Stimulated activated naive CD8-positive, alpha-beta T cell treated with anti-CD3 and anti-CD28 coated beads, Interleukin-15, amount 100 ng/mL, for 72 hours (primary cell): ENCODE measurements around the gene DFFB.
A peak's percentile ranks its signal among the peaks of the same experiment; 100 is the strongest.
"Not testable (repeated sequence)": the region's sequence is repeated elsewhere in the genome, so short reads cannot be mapped to it uniquely, and the experiment has no call there.

ENCODE experiments used
- ATAC-seq: fragments of 150-1000 bp; cut with Tn5 transposase; 2 replicates; pipeline ENCODE4 v1.10.0; 2021; ENCODE audit warnings: mild to moderate bottlenecking, moderate library complexity
- DNase-seq, 2 donors: peaks; one replicate each; pipeline ENCODE4 v3.0.0; 2021 to 2022
- H3K27ac Mint-ChIP-seq, 2 donors: one replicate each; pipeline ENCODE4 v1.8.0; 2022; ENCODE audit warnings: mild to moderate bottlenecking in 2 of 2, mixed read lengths in 2 of 2, moderate library complexity in 2 of 2
- H3K27me3 Mint-ChIP-seq: one replicate; pipeline ENCODE4 v1.8.0; 2022; ENCODE audit warnings: mixed read lengths
- H3K4me1 Mint-ChIP-seq: one replicate; pipeline ENCODE4 v1.8.0; 2022; ENCODE audit warnings: mild to moderate bottlenecking, mixed read lengths
- H3K4me3 Mint-ChIP-seq, 2 donors: one replicate each; pipeline ENCODE4 v1.8.0; 2022; ENCODE audit warnings: mild to moderate bottlenecking in 2 of 2, mixed read lengths in 2 of 2, moderate library complexity in 1 of 2
- H3K9me3 Mint-ChIP-seq, 2 donors: one replicate each; pipeline ENCODE4 v1.8.0; 2022; ENCODE audit warnings: mixed read lengths in 2 of 2

DFFB gene

GRCh38 chr1:3856923-3857790 is at the start of gene DFFB, which contains the start of gene CEP104:
DFFB (plus strand) TSS chr1:3857476; CDS start chr1:3857604, 128 bp downstream.
CEP104 (minus strand) TSS chr1:3857211; CDS start chr1:3852407, 4,804 bp downstream.
- peak; percentile 98 for ATAC-seq
- Mint-ChIP-seq H3K4me3 (peak within 1 kb of the TSS; percentile 98 to 100), H3K9me3 (no peaks in the 10 kb centered on the region), H3K27me3 (no peaks in the 10 kb centered on the region), H3K27ac (peak within 1 kb of the TSS; percentile 94 to 98), H3K4me1 (peaks cover 30% of the 10 kb centered on the region)
- DNase-seq: peak; percentile 96 to 98

GRCh38 chr1:3807769-3808168 is 49.5 kb upstream of the DFFB start:
- ATAC-seq: no peak
- H3K9me3 Mint-ChIP-seq: no peaks in the 10 kb centered on the region
- no peak overlapping the region for H3K4me3 Mint-ChIP-seq
- peaks cover 6% of the 10 kb centered on the region for H3K4me1 Mint-ChIP-seq
- DNase-seq: no peak
- no peak overlapping the region for H3K27ac Mint-ChIP-seq
- peaks cover 23% of the 10 kb centered on the region for H3K27me3 Mint-ChIP-seq

GRCh38 chr1:3809680-3810079 is 47.6 kb upstream of the DFFB start:
- Mint-ChIP-seq H3K4me1 (peaks cover 6% of the 10 kb centered on the region), H3K4me3 (no peak overlapping the region), H3K27ac (no peak overlapping the region), H3K9me3 (no peaks in the 10 kb centered on the region), H3K27me3 (peaks cover 12% of the 10 kb centered on the region)
- ATAC-seq (no peak), DNase-seq (no peak)

- not testable (repeated sequence) for H3K9me3 Mint-ChIP-seq, H3K4me1 Mint-ChIP-seq, H3K27ac Mint-ChIP-seq, DNase-seq, ATAC-seq, H3K27me3 Mint-ChIP-seq, H3K4me3 Mint-ChIP-seq
Observed at GRCh38 chr1:3810149-3810761, 47.0 kb upstream of the DFFB start.

GRCh38 chr1:3811595-3811911 is 45.7 kb upstream of the DFFB start:
- DNase-seq: no peak
- no peak for ATAC-seq
- Mint-ChIP-seq H3K9me3 (no peaks in the 10 kb centered on the region), H3K4me1 (peaks cover 6% of the 10 kb centered on the region), H3K4me3 (no peak overlapping the region), H3K27ac (no peak overlapping the region), H3K27me3 (no peaks in the 10 kb centered on the region)

GRCh38 chr1:3814065-3814464 is 43.2 kb upstream of the DFFB start:
- no peaks in the 10 kb centered on the region for H3K27me3 Mint-ChIP-seq
- no peak for ATAC-seq
- H3K9me3 Mint-ChIP-seq: no peaks in the 10 kb centered on the region
- H3K4me1 Mint-ChIP-seq: peaks cover 6% of the 10 kb centered on the region
- peak overlapping the region in 1 of 2 donors; percentile 82 for H3K27ac Mint-ChIP-seq
- no peak for DNase-seq
- no peak overlapping the region for H3K4me3 Mint-ChIP-seq

- Mint-ChIP-seq H3K9me3 (no peaks in the 10 kb centered on the region), H3K4me1 (peaks cover 6% of the 10 kb centered on the region), H3K27ac (no peak overlapping the region), H3K4me3 (no peak overlapping the region), H3K27me3 (no peaks in the 10 kb centered on the region)
- no peak for ATAC-seq
- DNase-seq: no peak
Observed at GRCh38 chr1:3814771-3815561, 42.3 kb upstream of the DFFB start.

DNA sequence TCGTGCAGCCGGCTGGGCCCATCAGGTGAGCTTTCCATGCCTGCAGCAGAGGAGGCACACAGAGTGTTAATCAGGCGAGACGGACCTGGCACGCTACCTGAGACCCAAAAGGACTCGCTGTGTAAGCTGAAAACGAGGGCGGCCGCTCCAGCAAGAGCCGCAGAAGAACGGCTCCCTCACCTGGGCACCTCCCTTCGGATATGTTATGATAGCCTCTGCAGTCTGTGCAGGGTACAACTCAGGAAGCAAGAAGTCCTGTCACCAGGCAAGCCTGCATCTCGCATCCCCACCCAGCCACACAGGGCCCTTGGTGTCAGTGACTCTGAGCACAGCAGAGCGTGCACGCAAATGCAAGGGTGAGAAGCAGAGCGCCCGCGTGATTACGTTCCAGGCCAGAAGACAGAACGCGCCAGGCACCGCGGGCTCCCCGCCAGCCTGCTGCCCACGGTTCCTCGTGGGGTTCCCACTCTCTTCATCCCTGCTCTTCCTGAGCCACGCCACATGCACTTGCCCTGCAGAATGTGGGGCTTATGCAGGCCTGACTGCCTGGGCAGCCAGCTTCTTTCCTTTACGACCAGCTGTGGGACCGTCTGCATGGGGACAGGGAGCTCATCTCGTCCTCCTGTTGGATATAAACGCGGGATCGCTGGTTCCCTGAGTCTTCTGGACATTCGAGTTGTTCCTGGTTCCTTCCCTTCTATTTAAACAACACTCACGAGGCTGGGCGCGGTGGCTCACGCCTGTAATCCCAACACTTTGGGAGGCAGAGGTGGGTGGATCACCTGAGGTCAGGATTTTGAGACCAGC is 40.7 kb upstream of the DFFB start:
- H3K27ac Mint-ChIP-seq: no peak overlapping the region
- peaks cover 2% of the 10 kb centered on the region for H3K4me1 Mint-ChIP-seq
- no peak for DNase-seq

GRCh38 chr1:3817138-3817740 is 40.0 kb upstream of the DFFB start:
- no peak overlapping the region for H3K27ac Mint-ChIP-seq
- no peaks in the 10 kb centered on the region for H3K27me3 Mint-ChIP-seq
- H3K4me1 Mint-ChIP-seq: no peaks in the 10 kb centered on the region
- no peak overlapping the region for H3K4me3 Mint-ChIP-seq
- H3K9me3 Mint-ChIP-seq: no peaks in the 10 kb centered on the region
- DNase-seq (no peak), ATAC-seq (no peak)

More for the DNA sequence above, 40.7 kb upstream of the DFFB start:
- no peak overlapping the region for H3K4me3 Mint-ChIP-seq
- H3K27me3 Mint-ChIP-seq: no peaks in the 10 kb centered on the region
- ATAC-seq: no peak
- no peaks in the 10 kb centered on the region for H3K9me3 Mint-ChIP-seq

GRCh38 chr1:3817821-3818597 is 39.3 kb upstream of the DFFB start:
- no peaks in the 10 kb centered on the region for H3K9me3 Mint-ChIP-seq
- H3K4me1 Mint-ChIP-seq: no peaks in the 10 kb centered on the region
- no peak for ATAC-seq
- no peak overlapping the region for H3K4me3 Mint-ChIP-seq
- H3K27me3 Mint-ChIP-seq: no peaks in the 10 kb centered on the region
- peak overlapping the region in 1 of 2 donors; percentile 22 for H3K27ac Mint-ChIP-seq
- no peak for DNase-seq

DNA sequence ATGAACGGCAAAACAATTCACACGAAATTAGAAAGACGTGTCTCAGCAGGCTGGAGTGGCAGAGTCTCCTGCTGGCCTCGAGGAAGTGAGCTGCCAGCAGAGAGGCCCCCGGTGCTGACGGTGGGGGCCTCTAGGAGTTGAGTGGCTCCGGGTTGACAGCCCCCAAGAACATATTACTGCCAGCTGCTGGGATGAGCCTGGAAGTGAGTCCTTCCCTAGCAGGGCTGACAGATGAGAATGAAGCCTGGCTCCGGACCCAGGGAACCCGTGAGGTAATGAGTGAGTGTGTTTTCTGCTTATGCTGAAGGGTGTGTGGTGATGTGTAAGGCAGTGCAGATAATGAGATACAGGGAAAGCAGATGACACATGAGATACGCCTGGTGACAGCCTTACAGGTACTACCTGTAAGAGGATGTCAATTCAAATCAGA is 37.5 kb upstream of the DFFB start:
- Mint-ChIP-seq H3K9me3 (no peaks in the 10 kb centered on the region), H3K27me3 (no peaks in the 10 kb centered on the region), H3K4me1 (no peaks in the 10 kb centered on the region), H3K27ac (no peak overlapping the region), H3K4me3 (no peak overlapping the region)
- DNase-seq: no peak
- ATAC-seq: no peak

DNA sequence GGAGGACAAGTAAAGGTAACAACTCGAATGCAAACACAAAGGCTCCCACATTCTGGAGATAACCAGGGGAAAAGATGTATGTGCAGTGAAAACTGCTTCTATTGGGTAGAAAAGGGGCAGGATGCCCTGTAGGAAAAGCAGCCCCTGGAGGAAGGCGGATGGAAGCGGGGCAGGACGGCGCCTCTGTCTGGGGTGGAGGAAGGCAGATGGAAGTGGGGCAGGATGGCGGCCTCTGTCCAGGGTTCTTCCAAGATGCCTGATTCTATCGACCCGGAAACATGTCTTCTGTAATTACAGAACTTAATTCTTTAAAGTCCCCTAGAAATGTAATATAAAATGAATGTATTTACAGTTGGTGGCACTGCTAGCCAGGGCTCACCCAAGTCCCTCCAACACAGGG is 37.0 kb upstream of the DFFB start:
- ATAC-seq: no peak
- H3K4me1 Mint-ChIP-seq: no peaks in the 10 kb centered on the region
- no peaks in the 10 kb centered on the region for H3K9me3 Mint-ChIP-seq
- H3K4me3 Mint-ChIP-seq: no peak overlapping the region
- no peaks in the 10 kb centered on the region for H3K27me3 Mint-ChIP-seq
- DNase-seq: no peak
- no peak overlapping the region for H3K27ac Mint-ChIP-seq

- H3K9me3 Mint-ChIP-seq: no peaks in the 10 kb centered on the region
Observed at GRCh38 chr1:3821004-3821403, 36.3 kb upstream of the DFFB start.

GRCh38 chr1:3821447-3821846 is 35.8 kb upstream of the DFFB start:
- H3K9me3 Mint-ChIP-seq: no peaks in the 10 kb centered on the region
- DNase-seq (no peak), ATAC-seq (no peak)
- H3K4me1 Mint-ChIP-seq: no peaks in the 10 kb centered on the region
- peak overlapping the region in 1 of 2 donors; percentile 69 for H3K27ac Mint-ChIP-seq
- H3K4me3 Mint-ChIP-seq: no peak overlapping the region
- no peaks in the 10 kb centered on the region for H3K27me3 Mint-ChIP-seq

More at GRCh38 chr1:3821004-3821403, 36.3 kb upstream of the DFFB start:
- DNase-seq (no peak), ATAC-seq (no peak)
- Mint-ChIP-seq H3K4me1 (no peaks in the 10 kb centered on the region), H3K27me3 (no peaks in the 10 kb centered on the region), H3K4me3 (no peak overlapping the region), H3K27ac (peak overlapping the region; percentile 31 to 69)
